ENCODE measurements around the gene ZNF219.

ZNF219 gene

DNA sequence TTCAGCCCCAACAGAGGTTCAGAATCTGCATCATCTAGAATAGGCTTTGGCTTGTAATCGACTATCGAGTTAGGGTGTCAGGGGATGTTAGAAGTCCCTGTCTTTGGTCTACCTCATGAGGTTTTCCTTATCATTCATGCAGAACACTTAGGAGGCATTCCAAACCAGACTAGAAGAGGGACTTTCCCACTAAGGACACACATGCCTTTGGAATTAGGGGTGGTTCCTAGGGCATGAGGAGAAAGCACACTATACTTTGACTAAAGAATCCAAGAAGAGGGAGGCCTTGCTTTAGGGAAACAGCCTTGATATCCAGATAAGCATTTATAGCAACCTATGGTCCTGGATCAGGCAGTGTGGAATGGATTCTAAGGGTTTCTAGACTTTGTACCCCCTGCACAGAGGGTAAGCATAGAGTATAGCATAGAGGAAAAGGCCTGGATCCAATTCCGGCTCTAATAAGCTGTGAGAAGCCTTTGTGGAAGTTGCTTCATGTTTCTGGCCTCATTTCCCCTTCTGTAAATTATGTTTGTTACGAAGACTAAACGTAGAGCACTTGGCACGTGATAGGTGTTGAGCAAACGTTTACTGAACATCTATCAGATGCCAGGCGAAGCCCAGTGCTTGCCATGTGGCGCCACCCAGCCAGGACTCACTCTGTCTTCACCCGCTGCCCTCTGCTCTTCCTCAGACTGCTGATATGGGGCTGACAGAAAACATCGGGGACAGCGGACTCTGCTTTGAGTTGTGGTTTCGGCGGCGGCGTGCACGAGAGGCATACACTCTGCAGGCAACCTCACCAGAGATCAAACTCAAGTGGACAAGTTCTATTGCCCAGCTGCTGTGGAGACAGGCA is 13.2 kb downstream of the ZNF219 start:
- no peak for DNase-seq (ENCODE audit: low read depth)

DNA sequence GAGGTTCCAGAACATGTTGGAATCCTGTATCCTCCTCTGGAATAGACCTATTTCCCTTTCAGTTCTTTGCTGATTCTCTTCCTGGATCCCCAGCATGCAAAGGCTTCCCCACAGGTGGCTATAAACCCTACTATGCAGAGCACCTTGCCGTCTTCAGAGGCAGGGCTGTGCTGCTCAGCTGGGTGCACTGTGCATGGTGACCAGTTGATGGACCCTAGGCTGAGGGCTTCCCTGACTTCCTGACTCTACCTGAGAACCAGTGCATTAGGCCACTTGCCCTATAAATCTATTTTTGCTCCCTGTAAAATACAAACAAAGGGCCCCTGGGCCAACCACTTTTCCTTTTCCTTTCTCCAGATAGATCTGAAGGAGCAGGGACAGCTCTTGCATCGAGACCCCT is 14.1 kb downstream of the ZNF219 start:
- no peak for DNase-seq (ENCODE audit: low read depth)

- no peak for DNase-seq (ENCODE audit: low read depth)
Measured at GRCh38 chr14:21083565-21084325, 14.7 kb downstream of the ZNF219 start.

DNA sequence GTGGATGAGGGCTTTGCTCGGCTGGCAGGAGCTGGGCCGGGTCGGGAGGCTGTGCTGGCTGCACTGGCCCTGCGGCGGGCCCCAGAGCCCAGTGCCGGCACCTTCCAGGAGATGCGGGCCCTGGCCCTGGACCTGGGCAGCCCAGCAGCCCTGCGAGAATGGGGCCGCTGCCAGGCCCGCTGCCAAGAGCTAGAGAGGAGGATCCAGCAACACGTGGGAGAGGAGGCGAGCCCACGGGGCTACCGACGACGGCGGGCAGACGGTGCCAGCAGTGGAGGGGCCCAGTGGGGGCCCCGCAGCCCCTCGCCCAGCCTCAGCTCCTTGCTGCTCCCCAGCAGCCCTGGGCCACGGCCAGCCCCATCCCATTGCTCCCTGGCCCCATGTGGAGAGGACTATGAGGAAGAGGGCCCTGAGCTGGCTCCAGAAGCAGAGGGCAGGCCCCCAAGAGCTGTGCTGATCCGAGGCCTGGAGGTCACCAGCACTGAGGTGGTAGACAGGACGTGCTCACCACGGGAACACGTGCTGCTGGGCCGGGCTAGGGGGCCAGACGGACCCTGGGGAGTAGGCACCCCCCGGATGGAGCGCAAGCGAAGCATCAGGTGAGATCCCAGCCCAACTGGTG is 16.8 kb downstream of the ZNF219 start:
- no peak for DNase-seq (ENCODE audit: low read depth)

DNA sequence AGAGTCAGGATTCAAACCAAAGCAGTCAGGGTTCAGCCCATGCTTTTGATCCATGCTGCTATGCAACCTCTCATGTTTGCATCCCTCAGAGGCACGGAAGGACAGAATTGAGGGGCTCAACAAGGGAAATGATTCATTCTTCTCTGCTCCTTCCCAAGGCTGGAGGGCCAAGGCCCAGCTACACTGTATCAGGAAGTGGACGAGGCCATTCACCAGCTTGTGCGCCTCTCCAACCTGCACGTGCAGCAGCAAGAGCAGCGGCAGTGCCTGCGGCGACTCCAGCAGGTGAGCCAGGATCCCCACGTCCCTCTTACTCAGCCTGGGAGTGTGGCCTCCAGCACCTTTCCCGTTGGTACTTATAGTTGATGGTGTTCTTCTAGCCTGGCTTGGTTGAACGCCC is 19.7 kb downstream of the ZNF219 start:
- DNase-seq (ENCODE audit: low read depth) = no peak

- DNase-seq (ENCODE audit: low read depth) = no peak
Measured at GRCh38 chr14:21078287-21078686, 20.2 kb downstream of the ZNF219 start.

DNA sequence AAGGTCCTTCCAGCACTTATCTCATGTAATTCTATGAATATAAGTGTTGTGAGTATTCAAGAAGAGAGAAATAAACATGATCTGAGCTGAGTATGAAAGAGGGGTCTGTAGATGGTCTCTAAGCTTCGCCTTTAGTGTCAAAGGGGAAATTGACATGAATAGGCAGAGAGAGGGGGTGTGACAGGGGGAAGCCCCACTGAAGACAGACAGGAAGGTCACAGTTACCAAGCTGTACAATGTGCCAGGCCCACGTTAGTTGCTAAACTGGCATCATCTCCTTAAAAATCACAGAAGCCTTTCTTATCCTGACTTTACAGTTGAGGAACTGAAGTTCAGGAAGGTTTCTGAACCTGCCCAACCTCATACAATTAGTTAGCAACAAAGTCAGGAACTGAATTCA is 20.8 kb downstream of the ZNF219 start:
- DNase-seq (ENCODE audit: low read depth) = no peak

GRCh38 chr14:21075719-21076437 is 22.6 kb downstream of the ZNF219 start:
- no peak for DNase-seq (ENCODE audit: low read depth)

GRCh38 chr14:21074398-21075272 is 23.8 kb downstream of the ZNF219 start:
- DNase-seq (ENCODE audit: low read depth) = no peak

- DNase-seq (ENCODE audit: low read depth) = no peak
Measured at GRCh38 chr14:21073921-21074320, 24.5 kb downstream of the ZNF219 start.

DNA sequence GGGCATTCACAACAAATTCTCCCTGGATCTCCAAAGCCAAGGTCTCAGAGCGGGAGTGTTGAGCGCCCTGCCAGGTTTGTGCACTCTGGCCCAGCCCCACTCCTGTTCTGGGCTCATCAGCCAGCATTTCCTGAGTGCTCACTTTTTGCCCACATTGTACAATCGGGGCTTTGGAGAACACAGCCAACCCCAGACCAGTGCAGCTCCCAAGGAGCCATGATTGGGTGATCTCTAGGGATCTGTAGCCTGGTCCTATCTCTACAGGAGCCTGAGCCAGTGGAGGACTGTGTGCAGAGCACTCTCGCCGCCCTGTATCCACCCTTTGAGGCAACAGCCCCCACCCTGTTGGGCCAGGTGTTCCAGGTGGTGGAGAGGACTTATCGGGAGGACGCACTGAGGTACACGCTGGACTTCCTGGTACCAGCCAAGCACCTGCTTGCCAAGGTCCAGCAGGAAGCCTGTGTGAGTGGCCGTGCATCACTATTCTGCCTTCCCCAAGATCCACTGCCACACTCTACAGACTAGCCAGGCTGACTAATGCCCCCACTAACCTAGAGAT is 25.6 kb downstream of the ZNF219 start:
- DNase-seq (ENCODE audit: low read depth) = no peak

- no peak for DNase-seq (ENCODE audit: low read depth)
Measured at GRCh38 chr14:21072031-21072473, 26.4 kb downstream of the ZNF219 start.

- DNase-seq (ENCODE audit: low read depth) = no peak
Measured at GRCh38 chr14:21071225-21072030, 27.0 kb downstream of the ZNF219 start.

- no peak for DNase-seq (ENCODE audit: low read depth)
Measured at GRCh38 chr14:21070610-21071224, 27.7 kb downstream of the ZNF219 start.

DNA sequence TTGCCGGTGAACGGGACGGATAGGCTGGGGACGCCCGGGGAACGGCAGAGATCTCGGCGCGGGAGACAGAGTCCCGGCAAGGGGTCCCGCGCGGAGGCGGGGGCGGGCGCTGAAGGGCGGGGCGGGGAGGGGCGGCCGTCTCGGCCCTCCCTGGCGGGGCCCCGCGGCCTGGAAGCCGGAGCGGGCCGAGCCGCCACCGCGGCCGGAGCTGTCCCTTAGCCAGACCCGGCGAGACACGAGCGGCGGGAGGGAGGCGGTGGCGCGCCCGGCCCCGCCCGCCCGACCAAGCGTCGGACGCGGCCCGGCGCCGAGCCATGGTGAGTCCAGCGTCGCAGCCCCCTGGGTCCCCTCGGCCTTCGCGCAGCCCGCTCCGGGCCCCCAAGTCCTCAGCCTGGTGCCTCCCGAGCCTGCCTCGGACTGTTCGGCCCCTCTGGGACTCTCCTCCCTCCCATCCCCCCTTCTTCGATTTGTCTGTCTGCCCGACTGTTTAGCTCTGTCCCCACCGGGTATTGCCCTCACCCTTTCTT is 28.3 kb downstream of the ZNF219 start, which contains the start of gene ARHGEF40:
TSS of gene ARHGEF40 (plus strand) at position 222 of the 527 bp plus-strand sequence. CDS start at position 315, 93 bp downstream.
- no peak for DNase-seq (ENCODE audit: low read depth)

DNA sequence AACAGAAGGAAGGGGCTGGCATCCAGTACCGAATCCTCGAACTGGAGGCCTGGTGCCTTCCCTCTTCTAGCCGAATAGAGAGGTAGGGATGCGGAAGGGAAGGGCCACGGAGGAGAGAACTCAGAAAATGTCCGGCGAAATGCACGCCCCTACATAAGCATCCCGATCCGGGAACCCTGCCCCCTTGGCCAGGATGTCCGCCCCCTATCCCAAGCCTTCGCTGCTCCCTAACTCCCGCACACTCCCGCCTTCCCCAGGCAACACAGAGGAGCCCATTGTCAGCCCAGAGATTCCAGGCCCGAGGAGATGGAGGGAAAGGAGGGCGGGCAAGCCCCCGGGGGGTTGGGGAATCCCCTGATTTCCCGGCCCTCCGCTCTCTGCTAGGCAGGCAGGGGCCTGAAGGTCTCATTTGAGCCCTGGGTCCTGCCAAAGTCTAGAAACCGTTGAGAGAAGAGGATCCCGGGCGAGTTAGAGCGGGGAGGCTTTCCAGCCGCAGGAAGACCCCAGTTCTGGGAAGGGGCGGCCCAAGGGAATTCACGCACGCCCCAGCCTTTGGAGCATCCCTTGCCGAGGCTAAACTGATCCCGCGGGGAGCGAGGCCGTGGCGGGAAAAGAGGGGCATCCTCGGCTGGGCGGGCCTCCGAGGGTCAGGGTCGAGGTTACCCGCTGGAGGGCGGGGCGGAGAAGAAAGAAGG is 28.9 kb downstream of the ZNF219 start:
- DNase-seq (ENCODE audit: low read depth) = no peak

DNA sequence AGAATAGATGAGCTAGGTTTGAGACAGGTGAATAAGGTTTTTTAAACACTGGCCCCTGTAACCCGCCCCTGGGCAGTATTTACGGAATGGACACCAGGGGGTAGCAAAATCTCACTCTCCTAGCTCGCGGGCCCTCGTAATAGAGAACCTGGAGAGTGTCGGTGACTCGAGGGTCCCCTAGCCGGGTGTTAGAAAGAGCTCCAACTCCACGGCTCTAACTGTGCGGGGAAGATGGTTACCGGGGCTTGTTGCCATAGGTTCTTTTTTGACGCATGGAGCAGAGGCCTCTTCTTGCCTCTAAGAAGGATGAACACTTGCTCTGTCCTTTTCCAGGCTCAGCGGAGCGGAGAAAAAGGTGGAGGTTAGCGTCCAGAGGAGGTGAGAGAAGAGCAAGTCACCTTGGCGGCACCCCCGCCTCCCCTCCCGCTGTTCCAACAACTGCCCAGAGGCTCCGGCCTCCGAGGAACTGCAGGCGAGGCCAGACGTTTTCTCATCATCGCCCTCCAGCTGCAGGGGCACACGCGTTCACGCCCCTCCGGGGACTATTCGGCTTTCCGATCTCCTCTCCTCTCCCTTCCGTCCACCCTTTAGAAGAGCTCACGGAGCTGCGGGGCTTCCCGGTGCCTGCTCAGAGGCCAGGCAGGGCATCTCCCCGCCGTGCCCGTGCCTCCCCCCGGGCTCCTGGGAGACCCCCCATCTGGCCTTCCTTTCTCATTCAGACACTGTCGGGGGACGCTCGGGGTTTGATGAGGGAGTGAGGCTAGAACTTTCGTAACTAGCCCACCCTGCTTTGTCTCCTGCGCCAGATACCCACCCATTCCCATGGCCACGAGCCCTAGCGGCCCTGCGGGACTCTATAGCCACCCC is 29.7 kb downstream of the ZNF219 start:
- DNase-seq (ENCODE audit: low read depth) = no peak

Data from activated T-helper 9 cell treated with anti-CD3 and anti-CD28 coated beads, Interleukin-2, amount 50 U/mL, for 16 hours (primary cell).